ENCODE measurements around the gene GALM. TPM values are rescaled to one million over a fixed set of nuclear protein-coding genes. Genes with fewer than 3 reads are reported as not detected.

The GALM gene
- total and polyA plus RNA-seq, 9 donors: 9.8 to 38.7 (median 12.3) TPM

GRCh38 chr2:38629684-38630083, 36.2 kb upstream of the GALM start:
- no peak overlapping the region for H3K27ac ChIP-seq
- H3K36me3 ChIP-seq: no peaks in the 10 kb centered on the region
- intact Hi-C loops (cut with DNase I): no loop called here
- H3K4me1 ChIP-seq (ENCODE audit: insufficient read depth): no peaks in the 10 kb centered on the region
- no peak for DNase-seq
- no peak for TF ChIP-seq EP300 (IDR thresholded peaks at IDR 0.05)
- TF ChIP-seq, protein P1, sequence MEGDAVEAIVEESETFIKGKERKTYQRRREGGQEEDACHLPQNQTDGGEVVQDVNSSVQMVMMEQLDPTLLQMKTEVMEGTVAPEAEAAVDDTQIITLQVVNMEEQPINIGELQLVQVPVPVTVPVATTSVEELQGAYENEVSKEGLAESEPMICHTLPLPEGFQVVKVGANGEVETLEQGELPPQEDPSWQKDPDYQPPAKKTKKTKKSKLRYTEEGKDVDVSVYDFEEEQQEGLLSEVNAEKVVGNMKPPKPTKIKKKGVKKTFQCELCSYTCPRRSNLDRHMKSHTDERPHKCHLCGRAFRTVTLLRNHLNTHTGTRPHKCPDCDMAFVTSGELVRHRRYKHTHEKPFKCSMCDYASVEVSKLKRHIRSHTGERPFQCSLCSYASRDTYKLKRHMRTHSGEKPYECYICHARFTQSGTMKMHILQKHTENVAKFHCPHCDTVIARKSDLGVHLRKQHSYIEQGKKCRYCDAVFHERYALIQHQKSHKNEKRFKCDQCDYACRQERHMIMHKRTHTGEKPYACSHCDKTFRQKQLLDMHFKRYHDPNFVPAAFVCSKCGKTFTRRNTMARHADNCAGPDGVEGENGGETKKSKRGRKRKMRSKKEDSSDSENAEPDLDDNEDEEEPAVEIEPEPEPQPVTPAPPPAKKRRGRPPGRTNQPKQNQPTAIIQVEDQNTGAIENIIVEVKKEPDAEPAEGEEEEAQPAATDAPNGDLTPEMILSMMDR (IDR thresholded peaks at IDR 0.05): no peak
- TF ChIP-seq POLR2A (IDR thresholded peaks at IDR 0.05): no peak
- H3K27me3 ChIP-seq: no peaks in the 10 kb centered on the region
- H3K9me3 ChIP-seq: no peaks in the 10 kb centered on the region
- H3K4me3 ChIP-seq: no peak overlapping the region
- WGBS, 3 donors: 96 to 97% (median 97%) methylated on average over 1 of the region's 1 CpG

DNA sequence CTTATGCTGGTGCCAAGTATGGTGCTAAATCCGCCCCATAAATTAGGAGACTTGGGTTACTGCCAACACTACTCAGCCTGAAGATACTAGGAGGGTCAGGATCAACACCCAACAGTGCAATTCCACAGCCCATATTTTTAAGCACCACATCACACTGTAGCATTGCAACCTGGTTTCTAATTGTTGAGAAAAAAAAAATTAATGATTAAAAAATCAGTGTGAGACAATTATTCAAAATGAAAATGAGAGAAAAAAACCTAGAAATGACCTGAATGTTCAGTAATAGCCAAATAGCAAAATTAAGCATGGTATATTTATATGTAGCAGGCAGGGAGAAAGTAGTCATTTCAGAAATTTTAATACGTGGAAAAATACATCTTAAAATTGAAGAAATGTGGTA, 33.9 kb upstream of the GALM start:
- Histone ChIP-seq H3K9me3 (no peaks in the 10 kb centered on the region), H3K27me3 (no peaks in the 10 kb centered on the region), H3K36me3 (no peaks in the 10 kb centered on the region), H3K4me1 (ENCODE audit: insufficient read depth) (no peaks in the 10 kb centered on the region), H3K4me3 (no peak overlapping the region), H3K27ac (no peak overlapping the region)
- TF ChIP-seq, protein P1 (IDR thresholded peaks at IDR 0.05): no peak
- TF ChIP-seq POLR2A (IDR thresholded peaks at IDR 0.05): no peak
- no peak for TF ChIP-seq EP300 (IDR thresholded peaks at IDR 0.05)
- intact Hi-C loops (cut with DNase I): no loop called here
- DNase-seq: no peak
- WGBS, 3 donors: 59 to 66% (median 61%) methylated on average over 2 of the region's 2 CpGs

GRCh38 chr2:38632980-38633379, 32.9 kb upstream of the GALM start:
- no peak for DNase-seq
- H3K4me1 ChIP-seq (ENCODE audit: insufficient read depth): no peaks in the 10 kb centered on the region
- no peak overlapping the region for H3K27ac ChIP-seq
- no peaks in the 10 kb centered on the region for H3K9me3 ChIP-seq
- intact Hi-C loops (cut with DNase I): no loop called here
- no peak overlapping the region for H3K4me3 ChIP-seq
- H3K36me3 ChIP-seq: no peaks in the 10 kb centered on the region
- no peak for TF ChIP-seq EP300 (IDR thresholded peaks at IDR 0.05)
- no peak for TF ChIP-seq POLR2A (IDR thresholded peaks at IDR 0.05)
- TF ChIP-seq, protein P1 (IDR thresholded peaks at IDR 0.05): no peak
- H3K27me3 ChIP-seq: no peaks in the 10 kb centered on the region

- H3K36me3 ChIP-seq: no peaks in the 10 kb centered on the region
- 25 to 37% (median 29%) methylated on average over 2 of the region's 2 CpGs for WGBS, 3 donors
- H3K9me3 ChIP-seq: no peaks in the 10 kb centered on the region
- TF ChIP-seq EP300 (IDR thresholded peaks at IDR 0.05): no peak
- TF ChIP-seq POLR2A (IDR thresholded peaks at IDR 0.05): no peak
- TF ChIP-seq, protein P1 (IDR thresholded peaks at IDR 0.05): no peak
- DNase-seq: no peak
- no peaks in the 10 kb centered on the region for H3K4me1 ChIP-seq (ENCODE audit: insufficient read depth)
- no peak overlapping the region for H3K27ac ChIP-seq
- intact Hi-C loops (cut with DNase I): no loop called here
- H3K27me3 ChIP-seq: no peaks in the 10 kb centered on the region
- no peak overlapping the region for H3K4me3 ChIP-seq
Observed at GRCh38 chr2:38633895-38634294, 32.0 kb upstream of the GALM start.

DNA sequence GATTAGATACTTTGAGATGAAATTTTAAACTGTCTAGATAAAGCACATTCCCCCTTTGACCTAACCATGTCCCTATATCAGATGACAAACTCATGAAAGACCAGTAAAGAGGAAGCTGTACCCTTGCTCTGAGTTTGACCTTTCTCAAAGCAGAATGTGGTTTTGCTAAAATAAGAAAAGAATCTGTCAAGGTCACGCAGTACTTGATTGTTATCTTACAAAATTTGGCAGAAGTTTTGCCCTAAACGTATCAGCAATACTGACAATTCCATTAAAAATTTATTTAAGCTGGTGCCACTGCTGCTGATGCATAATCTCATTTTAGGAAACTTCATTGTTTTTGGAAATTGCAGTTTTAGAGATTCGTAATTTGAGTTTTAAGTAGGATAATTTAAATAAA, 31.2 kb upstream of the GALM start:
- 40 to 48% (median 40%) methylated on average over 3 of the region's 3 CpGs for WGBS, 3 donors
- TF ChIP-seq POLR2A (IDR thresholded peaks at IDR 0.05) (no peak), EP300 (IDR thresholded peaks at IDR 0.05) (no peak)
- TF ChIP-seq, protein P1 (IDR thresholded peaks at IDR 0.05): no peak
- H3K27ac ChIP-seq: no peak overlapping the region

More for the DNA sequence above, 31.2 kb upstream of the GALM start:
- intact Hi-C loops (cut with DNase I): no loop called here
- no peaks in the 10 kb centered on the region for H3K36me3 ChIP-seq
- no peaks in the 10 kb centered on the region for H3K27me3 ChIP-seq
- no peak overlapping the region for H3K4me3 ChIP-seq
- H3K4me1 ChIP-seq (ENCODE audit: insufficient read depth): no peaks in the 10 kb centered on the region
- DNase-seq: no peak
- H3K9me3 ChIP-seq: no peaks in the 10 kb centered on the region
